Osteocyte (in vitro differentiated cells): ENCODE data around the gene IGF1R. TPM values are rescaled to one million over a fixed set of nuclear protein-coding genes. Genes with fewer than 3 reads are reported as not detected.

ENCODE experiments used
- DNase-seq: peaks from one replicate; pipeline ENCODE4 v3.0.0; 2021; ENCODE audit warnings: mixed read lengths; ENCODE audit not compliant: unreplicated experiment; ENCODE audit errors: extremely low spot score
- H3K27ac Mint-ChIP-seq: one replicate; pipeline ENCODE4 v1.8.0; 2021; ENCODE audit warnings: mild to moderate bottlenecking, mixed read lengths; ENCODE audit not compliant: unreplicated experiment
- H3K27me3 Mint-ChIP-seq: one replicate; pipeline ENCODE4 v1.8.0; 2021; ENCODE audit warnings: mixed read lengths; ENCODE audit not compliant: unreplicated experiment
- H3K36me3 Mint-ChIP-seq: one replicate; pipeline ENCODE4 v1.8.0; 2021; ENCODE audit warnings: mixed read lengths; ENCODE audit not compliant: unreplicated experiment
- H3K4me1 Mint-ChIP-seq: one replicate; pipeline ENCODE4 v1.8.0; 2021; ENCODE audit warnings: mixed read lengths; ENCODE audit not compliant: unreplicated experiment
- H3K4me3 Mint-ChIP-seq: one replicate; pipeline ENCODE4 v1.8.0; 2021; ENCODE audit warnings: mild to moderate bottlenecking, moderate library complexity, mixed read lengths; ENCODE audit not compliant: unreplicated experiment
- H3K9me3 Mint-ChIP-seq: one replicate; pipeline ENCODE4 v1.8.0; 2021; ENCODE audit warnings: mixed read lengths; ENCODE audit not compliant: unreplicated experiment
- CTCF ChIP-seq: fragments of 200-600 bp; sonication (generic); IDR thresholded peaks from 2 replicates; pipeline ENCODE4 v1.5.0; 2021; ENCODE audit warnings: antibody characterized with exemption, mild to moderate bottlenecking, moderate library complexity
- total RNA-seq: library from RNA; stranded (reverse); gene quantifications from 2 replicates; pipeline ENCODE4 v1.2.1, GENCODE V29; 2021

The IGF1R gene
- total RNA-seq, 1 donor from 2014 or later, result 174 TPM

GRCh38 chr15:98628216-98628615 lies 20.1 kb upstream of the IGF1R start:
- Mint-ChIP-seq H3K4me1 (no peaks in the 10 kb centered on the region), H3K9me3 (no peaks in the 10 kb centered on the region), H3K4me3 (no peak overlapping the region), H3K27ac (no peak overlapping the region), H3K36me3 (no peaks in the 10 kb centered on the region), H3K27me3 (peaks cover 87% of the 10 kb centered on the region)
- DNase-seq, result no peak
- no peak for TF ChIP-seq CTCF

GRCh38 chr15:98635848-98636247 lies 12.5 kb upstream of the IGF1R start:
- Mint-ChIP-seq H3K27me3 (peaks cover 72% of the 10 kb centered on the region), H3K9me3 (no peaks in the 10 kb centered on the region), H3K4me1 (no peaks in the 10 kb centered on the region), H3K36me3 (no peaks in the 10 kb centered on the region), H3K4me3 (no peak overlapping the region), H3K27ac (no peak overlapping the region)
- TF ChIP-seq CTCF, result no peak
- DNase-seq, result no peak

GRCh38 chr15:98643115-98643514 lies 5.2 kb upstream of the IGF1R start:
- TF ChIP-seq CTCF, result no peak
- no peak overlapping the region for H3K27ac Mint-ChIP-seq
- H3K4me1 Mint-ChIP-seq, result peaks cover 4% of the 10 kb centered on the region
- peaks cover 78% of the 10 kb centered on the region for H3K27me3 Mint-ChIP-seq
- no peak overlapping the region for H3K4me3 Mint-ChIP-seq
- peaks cover 2% of the 10 kb centered on the region for H3K36me3 Mint-ChIP-seq
- no peak for DNase-seq
- H3K9me3 Mint-ChIP-seq, result no peaks in the 10 kb centered on the region

GRCh38 chr15:98646546-98647025 lies 1.8 kb upstream of the IGF1R start:
- no peak for TF ChIP-seq CTCF
- H3K4me1 Mint-ChIP-seq, result peaks cover 4% of the 10 kb centered on the region
- DNase-seq, result no peak
- H3K36me3 Mint-ChIP-seq, result peaks cover 8% of the 10 kb centered on the region
- H3K4me3 Mint-ChIP-seq, result peak overlapping the region; percentile 77
- H3K27ac Mint-ChIP-seq, result no peak overlapping the region
- peaks cover 48% of the 10 kb centered on the region for H3K27me3 Mint-ChIP-seq
- no peaks in the 10 kb centered on the region for H3K9me3 Mint-ChIP-seq

- peak overlapping the region; percentile 78 for H3K4me3 Mint-ChIP-seq
- H3K4me1 Mint-ChIP-seq, result peaks cover 9% of the 10 kb centered on the region
- TF ChIP-seq CTCF, result peak; percentile 71
- peaks cover 8% of the 10 kb centered on the region for H3K36me3 Mint-ChIP-seq
- DNase-seq, result peak; percentile 88
- no peaks in the 10 kb centered on the region for H3K9me3 Mint-ChIP-seq
- H3K27me3 Mint-ChIP-seq, result peaks cover 42% of the 10 kb centered on the region
- no peak overlapping the region for H3K27ac Mint-ChIP-seq
Observed at GRCh38 chr15:98647026-98647773, 1.1 kb upstream of the IGF1R start.
